Measurements from ENCODE around the gene KIAA1549.

KIAA1549 gene

DNA sequence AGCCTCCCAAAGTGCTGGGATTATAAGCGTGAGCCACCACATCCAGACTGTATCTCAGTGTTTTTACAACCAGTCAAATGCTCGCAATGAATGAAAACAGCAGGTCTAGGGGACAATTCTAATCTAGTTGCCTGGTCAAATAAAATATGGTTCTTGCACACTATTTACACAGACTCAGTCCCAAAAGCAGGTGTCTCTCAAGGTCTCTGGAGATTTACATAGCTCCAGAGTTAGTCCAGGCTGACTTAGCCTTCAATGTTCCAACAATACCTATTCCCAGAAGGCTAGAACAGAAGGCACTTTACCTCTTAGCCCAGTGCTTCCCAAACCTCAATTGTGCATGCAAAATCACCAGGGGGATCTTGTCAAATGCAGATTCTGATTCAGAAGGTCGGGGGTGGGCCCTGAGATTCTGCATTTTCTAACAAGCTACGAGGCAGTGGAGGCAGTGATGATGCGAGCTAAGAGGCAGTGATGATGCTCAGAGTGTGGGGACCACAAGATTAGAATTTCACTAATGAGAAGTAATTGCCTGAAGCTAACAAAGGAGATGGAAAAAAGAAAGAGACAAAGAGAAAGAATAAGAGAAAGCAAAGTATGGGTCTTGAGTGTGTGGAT lies 6.4 kb downstream of the KIAA1549 start:
- DNase-seq, result no peak

DNA sequence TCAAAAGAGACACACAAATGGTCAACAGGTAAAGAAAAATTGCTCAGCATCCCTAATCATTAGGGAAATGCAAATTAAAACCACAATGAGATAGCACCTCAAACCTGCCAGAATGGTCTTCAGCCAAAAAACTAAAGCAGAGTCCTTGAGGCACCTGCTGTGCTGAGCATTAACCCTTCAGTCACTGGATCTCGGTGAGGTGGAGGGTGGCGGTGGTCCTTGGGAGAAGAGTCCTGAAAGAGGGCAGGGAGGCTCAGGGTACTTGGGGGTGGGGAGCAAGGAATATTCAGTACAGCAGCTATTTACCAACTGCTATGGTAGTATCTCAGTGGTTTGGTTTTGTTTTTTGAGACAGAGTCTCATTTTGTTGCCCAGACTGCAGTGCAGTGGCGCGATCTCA lies 7.1 kb downstream of the KIAA1549 start:
- no peak for DNase-seq

DNA sequence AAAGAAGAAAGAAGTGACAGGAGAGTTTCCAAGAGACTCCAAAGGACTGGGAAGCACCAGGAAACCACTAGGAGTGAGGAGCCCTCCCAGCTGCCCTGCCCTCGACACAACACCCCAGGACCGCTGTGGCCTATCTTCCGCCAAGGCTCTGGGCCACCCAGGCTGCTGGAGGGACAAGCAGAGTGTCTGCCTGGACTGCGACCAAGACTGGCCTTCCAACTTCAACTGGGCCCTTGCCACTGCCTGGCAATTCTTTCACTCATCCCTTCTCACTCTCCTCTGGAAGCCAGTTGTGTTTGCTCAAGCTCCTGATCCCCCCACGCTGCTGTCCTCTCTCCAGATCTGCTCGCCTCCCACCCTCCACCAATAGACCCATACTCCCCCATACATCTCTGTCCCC lies 10.2 kb downstream of the KIAA1549 start:
- no peak for DNase-seq

DNA sequence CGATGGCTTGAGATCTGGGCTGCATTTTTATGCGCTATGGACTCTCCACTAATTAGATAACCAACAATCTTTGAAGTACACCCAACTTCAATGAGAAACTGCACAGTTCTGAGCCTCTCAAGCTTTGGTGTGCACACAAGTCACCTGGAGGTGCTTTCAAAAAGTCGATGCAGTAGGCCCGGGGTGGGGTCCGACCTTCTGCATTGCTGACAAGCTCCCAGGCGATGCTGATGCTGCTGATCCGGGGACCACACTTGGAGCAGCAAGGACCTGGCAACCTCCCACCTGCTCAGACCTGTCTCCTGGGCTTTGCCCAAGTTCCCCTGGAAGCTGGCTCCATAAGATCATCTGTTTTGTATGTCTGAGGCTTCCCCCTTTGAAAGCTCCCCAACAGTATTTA lies 10.7 kb downstream of the KIAA1549 start:
- no peak for DNase-seq

DNA sequence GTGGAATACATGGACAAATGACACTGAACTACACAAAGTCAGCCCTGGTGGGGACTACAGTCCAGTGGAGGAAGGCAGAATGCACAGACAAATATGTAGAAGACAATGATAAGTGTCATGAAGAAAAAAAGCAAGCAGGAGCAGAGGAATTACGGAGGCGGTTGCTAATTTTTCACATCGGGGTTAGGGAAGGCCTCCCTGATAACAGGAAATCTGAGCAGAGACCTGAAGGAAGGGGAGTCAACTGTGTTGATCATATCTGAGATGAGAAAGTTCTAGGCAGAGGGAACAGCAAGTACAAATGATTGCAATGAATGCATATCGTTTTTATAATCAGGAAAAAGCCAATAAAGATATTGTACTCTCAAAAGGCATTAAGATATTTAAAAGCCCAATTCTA lies 14.0 kb downstream of the KIAA1549 start:
- no peak for DNase-seq

DNA sequence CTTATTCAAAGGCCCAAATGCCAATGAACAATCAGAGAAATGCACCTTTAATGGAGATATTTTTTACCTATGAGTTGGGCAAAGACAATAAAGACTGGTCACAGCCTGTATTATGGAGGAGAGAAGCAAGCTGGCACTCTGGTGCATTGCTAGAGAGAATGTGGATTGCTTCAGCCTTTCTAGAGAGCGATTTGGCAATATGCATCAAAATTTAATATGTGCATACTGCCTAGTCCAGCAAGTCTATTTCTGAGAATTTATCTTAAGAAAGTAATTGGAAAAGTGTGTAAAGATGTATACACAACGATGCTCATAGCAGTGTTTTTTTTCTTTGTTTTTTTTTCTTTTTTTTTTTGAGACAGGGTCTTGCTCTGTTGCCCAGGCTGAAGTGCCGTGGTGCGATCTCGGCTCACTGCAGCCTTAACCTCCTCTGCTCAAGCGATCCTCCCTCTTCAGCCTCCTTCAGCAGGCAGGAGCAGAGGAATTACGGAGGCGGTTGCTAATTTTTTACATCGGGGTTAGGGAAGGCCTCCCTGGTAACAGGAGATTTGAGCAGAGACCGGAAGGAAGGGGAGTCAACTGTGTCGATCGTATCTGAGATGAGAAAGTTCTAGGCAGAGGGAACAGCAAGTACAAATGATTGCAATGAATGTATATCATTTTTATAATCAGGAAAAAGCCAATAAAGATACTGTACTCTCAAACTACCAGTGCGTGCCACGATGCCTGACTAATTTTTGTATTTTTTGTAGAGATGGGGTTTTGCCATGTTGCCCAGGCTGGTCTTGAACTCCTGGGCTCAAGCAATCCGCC lies 16.4 kb downstream of the KIAA1549 start:
- no peak for DNase-seq

DNA sequence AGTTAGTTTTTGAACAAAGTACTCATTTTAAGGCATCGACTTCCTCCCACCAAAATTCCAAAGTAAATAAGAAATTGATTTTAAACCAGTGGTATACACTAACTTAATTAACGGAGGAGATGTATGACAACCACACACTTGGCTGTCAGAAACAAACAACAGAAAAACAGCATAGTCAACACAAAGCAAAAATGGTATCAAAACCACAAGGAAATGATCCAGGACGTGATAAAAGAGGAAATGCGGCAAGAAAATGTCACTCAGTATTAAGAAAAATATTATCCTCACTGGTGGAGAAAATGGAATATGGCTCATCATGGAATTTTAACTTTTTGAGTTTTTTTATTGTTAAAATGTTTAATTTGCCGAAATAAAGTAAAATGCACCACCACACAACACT lies 17.5 kb downstream of the KIAA1549 start:
- DNase-seq, result no peak

DNA sequence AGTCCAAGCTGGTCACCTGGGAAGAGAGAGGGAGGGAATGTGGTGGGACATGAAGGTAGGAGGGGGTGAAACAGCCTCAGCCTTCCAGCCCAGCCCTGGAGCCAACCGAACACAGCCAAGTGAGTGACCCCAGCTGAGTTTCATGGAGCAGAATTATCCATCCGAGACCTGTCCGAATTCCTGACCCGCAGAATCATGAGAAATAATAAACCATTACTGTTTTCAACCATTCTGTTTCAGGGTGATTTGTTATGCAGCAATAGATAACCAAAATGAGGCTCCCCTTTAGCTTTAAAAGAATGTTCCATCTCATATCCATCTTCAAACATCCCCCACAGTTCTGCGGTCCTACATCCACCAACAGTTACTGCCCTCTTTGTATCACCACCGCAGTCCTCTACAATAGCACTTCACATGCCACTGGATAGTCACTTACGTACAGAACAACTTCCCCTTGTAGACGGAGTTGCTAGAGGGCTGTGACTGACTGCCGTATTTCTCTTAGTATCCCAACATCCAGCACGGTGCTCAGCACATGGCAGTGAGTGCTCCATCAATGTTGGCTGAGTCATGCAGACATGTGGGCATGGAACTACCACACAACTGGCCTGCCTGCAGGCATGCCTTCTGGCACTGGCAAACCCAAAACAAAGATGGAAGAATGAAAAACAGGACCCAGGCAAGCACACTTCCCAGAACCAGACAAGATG lies 18.5 kb downstream of the KIAA1549 start:
- no peak for DNase-seq

DNA sequence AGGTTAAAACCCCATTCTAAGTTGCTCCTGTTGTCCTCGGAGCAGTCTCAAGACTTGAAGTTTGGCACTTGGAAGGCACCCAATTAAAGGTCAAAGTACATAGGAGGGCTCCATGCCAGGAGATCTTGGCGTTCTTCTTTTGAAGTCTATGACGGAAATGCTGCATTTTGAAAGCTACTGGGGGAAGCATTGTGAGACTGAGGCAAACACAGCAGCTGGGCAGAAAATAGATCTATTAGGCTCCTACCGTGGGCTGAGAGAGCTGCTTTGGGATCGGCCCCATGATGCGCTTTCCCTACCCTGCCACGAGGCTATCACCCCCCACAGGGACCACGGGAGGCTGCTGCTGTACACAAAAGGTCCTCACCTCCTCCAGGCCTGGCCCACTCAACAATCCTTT lies 20.0 kb downstream of the KIAA1549 start:
- DNase-seq, result no peak

DNA sequence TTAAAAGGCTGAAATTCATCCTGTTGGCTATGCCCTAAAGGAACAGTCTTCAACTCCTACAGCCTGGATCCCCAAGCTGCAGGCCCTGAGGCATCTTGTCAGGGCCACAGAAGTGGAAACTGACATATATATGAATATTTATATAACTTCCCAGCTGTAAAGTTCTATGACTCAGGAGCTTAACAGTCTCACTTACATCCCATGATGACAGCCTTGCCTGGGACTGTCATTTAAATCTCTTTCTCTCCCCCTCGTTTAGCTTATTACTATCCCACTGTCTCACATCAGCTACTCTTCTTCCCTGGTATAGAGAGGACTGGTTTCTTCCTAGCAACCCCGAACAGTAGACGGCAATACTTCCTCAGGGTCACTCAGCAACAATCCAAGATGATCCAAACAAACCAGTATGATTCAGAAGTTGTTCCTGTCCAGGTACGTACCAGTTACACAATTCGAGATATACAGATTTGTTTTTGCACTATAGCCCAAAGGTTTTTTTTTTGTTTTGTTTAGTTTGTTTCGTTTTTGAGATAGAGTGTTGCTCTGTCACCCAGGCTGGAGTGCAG lies 22.7 kb downstream of the KIAA1549 start:
- no peak for DNase-seq

DNA sequence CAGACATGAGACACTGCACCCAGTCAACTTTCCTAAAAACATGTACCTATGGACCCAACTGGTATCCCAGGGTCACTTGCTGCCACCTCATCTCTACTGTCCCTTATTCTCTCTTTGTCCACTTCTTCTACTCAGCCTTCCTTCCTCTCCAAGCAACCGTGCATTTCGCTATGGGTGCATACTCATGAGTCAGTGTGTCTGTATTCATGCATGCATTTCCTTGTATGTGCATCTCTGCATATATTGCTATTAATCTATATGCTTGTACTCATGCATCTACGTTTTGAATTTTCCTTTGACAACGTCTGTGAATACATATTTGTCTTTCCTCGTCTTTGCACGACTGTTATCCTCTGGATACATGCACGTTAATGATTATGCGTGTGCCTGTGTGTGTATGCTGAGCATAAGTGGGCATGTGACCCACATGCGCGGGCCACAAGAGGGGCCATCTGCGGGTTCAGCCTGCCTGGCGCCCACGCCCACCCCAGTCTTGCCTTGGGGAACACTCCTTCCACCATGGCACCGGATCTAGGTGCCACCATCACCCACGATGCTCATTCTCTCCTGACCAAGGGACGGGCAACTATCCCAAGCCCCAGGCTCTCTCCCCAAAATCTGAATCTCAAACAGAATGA lies 23.3 kb downstream of the KIAA1549 start:
- DNase-seq, result no peak

DNA sequence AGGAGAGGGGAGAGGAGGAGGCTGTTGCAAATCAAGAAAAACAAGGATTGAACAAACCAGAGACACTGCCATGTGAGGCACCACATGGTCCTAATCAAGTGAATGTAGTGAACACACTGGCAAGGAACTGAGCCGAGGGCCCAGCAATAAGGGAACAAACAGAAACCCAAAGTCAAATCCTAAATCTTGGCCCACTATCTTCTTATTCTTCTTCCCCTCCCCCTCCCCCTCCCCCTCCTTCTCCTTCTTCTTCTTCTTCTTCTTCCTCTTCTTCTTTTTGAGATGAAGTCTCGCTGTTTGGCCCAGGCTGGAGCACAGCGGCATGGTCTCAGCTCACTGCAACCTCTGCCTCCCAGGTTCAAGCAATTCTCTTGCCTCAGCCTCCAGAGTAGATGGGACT lies 24.0 kb downstream of the KIAA1549 start:
- no peak for DNase-seq

DNA sequence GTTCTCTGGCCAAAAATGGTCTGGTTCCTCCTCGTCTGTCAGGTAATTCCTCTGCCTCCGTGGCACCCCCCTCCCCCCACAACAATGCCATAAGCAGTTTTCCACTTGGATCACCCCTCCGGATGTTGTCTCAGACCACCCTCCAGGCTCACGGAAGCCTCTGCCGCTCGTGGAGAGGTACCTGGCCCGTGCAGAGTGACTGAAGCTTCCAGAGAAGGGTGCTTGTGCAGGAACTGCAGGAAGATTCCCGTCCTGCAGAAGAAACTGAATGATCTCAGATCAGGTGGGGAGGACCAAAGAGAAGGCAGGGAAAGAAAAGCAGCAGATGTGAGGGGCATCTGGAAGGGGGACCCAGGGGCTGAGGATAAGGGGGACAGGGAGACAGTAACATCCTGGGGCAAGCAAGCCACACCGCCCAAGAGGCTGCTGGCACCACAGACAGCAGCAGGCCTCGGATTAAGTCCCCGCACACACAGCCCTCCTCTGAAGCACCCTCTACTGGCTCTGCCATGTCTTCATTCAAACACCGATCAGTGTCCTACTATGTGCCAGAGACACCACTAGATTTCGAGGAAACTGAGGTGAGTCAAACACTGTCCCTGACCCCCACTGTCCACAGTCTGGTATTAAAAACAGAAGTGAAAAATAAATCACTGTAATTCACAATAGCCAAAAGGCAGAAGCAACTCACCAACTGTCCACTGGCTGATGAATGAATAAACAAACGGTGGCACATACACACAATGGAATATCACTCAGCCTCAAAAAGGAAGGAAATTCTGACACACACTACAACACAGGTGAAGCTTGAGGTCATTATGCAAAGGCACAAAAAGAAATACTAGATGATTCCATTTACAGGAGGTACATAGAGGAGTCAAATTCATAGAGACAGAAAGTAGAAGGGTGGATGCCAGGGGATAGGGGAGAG lies 26.4 kb downstream of the KIAA1549 start:
- no peak for DNase-seq

DNA sequence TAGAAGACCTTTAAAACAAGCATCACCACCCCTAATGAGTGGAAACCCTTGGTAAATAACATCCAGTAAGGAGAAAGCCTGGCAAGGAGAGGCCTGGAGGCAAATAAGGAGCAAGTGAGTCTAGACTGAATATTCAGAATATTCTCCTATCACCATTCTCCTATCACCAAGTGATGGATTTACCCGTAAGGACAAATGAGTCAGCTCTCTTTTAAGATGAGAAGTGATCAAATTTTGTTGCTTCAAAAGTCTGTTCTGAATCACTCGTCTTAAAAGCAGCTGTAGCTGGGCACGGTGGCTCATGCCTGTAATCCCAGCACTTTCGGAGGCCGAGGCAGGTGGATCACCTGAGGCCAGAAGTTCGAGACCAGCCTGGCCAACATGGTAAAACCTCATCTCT lies 28.4 kb downstream of the KIAA1549 start:
- no peak for DNase-seq

DNA sequence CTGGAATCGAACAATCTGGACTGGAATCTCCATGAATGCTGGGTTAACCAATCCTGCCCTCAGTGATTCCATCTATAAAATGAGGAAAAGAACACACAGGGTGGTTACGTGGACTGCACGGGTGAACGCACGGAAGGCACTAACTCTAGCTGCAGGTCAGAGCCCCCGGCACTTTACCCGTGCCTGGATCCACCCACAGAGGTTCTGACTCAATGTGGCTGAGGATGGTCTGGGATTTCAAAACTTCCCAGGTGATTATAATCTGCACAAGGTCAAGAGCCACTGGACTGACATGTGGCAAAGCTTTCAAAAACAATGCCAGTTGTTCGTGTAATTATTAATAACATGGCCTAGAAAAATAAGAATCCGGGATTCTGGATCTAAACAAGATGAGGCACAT lies 29.2 kb downstream of the KIAA1549 start:
- DNase-seq, result no peak

DNA sequence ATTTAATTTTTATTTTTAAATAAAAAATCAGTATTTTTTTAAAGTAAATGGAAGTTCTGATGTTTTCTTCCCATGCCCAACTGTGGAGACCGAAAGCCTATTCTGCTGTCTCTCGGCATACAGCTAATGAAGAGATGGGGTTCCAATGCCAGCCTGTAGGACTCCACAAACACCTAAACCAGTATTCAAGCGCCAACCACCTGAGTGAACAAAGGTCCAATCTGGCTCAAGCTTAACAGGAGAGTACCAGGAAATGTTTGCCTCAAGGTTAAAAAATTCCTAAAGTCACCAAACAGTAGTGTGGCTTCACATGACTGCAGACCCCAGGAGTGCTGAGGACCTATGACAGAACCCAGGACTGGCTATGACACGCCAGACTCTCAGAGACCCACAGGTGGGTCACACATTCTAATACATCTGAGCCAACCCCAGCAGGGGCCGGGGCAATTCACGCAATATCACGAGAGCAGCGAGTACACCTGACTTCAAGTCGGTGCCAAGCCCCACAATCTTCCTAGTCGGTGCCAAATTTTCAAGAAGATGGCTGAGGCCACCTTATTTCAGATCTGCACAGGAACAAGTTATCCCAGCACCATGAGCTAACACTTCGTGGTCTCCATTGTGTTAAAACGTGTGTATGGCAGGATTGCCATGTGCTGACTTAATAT lies 31.6 kb downstream of the KIAA1549 start:
- DNase-seq, result no peak

DNA sequence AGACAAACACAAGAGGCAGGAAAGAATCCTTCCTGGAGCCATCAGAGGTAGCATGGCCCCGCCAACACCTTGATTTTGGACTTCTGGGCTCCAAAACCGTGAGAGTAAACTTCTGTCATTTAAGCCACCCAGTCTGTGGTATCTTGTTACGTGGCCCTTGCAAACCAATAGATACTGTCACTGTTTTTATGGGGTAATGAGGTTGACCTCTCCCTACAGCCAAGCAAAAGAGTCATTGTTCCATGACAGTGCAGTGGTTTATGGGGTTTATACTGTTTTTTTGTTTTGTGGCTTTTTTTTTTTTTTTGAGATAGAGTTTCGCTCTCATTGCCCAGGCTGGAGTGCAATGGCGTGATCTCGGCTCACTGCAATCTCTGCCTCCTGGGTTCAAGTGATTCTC lies 32.8 kb downstream of the KIAA1549 start:
- no peak for DNase-seq

DNA sequence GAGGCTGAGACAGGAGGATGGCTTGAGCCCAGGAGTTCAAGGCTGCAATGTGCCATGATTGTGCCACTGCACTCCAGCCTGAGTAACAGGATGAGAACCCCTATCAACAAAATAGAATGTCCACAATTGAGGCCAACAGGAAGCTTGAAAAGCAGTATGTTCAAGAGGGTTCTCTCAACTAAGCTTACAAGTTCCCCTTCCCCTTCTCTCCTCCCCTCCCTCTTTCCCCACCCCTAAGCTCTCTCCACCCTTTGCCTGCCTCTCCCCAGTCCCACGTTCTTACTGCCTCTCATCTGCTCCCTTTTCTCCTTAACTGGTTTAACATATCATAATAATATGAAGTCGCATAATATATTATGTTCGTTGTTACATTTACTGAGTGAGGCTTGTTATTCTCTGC lies 35.4 kb downstream of the KIAA1549 start:
- DNase-seq, result no peak

DNA sequence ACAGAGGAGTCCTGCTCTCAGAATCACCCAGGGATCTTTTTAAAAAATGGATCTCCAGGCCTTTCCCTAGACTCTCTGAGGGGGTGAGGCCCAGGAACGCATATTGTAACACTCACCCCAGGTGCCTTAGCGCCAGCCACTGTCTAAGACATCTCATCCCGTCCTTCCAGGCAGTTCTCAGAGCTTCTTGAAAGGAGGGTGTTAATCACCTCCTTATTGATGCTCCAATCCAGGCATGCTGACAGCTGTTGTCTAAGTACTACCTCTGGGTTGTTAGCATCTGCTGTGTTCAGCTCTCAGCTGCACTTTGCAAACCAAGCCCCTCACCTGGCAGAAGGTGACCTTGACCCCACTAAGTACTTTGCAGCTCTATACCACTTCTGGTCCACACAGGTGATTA lies 36.0 kb downstream of the KIAA1549 start:
- DNase-seq, result no peak

DNA sequence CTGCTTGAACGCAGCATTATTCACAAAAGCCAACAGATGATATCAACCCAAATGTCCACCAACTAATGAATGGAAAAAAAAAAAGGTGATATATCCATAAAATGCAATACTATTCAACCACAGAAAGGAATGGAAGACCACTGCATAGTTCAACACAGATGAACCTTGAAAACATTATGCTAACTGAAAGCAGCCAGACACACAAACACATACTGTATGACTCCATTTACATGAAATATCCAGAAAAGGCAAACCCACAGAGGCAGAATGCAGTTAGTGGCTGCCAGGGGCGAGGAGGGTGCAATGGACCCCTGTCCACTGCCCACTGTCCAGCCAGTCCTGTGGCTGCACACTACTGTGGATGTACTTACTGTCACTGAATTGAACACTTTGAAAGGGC lies 36.6 kb downstream of the KIAA1549 start:
- DNase-seq, result no peak

DNA sequence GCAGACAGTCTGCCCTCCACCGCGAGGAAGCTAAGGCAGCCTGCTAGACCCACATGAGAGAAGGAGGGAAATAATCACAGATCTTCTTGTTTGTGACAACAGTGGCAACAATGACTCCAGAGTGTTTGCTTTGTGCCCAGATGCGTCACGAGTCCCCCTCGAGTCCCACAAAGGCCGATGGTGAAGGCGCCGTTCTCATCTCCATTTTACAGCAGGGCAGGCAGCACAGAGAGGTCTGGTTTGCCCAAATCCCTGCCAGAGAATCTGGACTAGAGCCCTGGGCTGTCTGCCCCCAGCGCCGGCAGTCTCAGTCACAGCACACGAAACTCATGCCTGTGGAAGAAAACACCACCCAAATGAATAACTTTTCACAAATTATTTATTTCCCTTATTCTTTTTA lies 38.1 kb downstream of the KIAA1549 start:
- no peak for DNase-seq

DNA sequence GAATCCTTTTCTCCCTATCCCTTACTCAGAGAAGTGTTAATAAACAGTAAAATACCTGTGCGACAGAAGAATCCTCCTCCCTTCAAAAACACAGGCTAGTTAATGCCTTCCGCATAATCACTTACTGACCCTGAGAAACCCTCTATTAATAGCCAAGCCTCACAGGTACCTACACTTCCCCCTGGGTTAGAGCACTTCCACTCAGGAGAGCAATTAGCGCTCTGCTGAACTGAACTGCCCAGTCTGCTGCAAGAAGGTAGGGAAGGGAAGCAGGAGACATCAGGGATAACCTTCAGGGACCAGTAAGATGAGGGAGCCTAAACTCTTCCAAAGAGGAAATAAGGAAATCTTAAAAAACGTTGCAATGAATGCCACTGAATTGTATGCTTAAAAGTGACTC lies 39.6 kb downstream of the KIAA1549 start:
- DNase-seq, result no peak

Data from NCI-H1048 (cell line).